OCI-LY3 (cell line): ENCODE results near the gene C1QTNF12.

Source experiments
- H2AFZ ChIP-seq: fragments of 200-600, 300-600 bp; shearing (Covaris generic); 2 replicates; pipeline ENCODE4 v1.6.0; 2014; ENCODE audit warnings: antibody characterized with exemption, low read depth, low read length
- H3K27ac ChIP-seq: fragments of 200-600, 300-600 bp; sonication (generic); 2 replicates; pipeline ENCODE4 v1.5.1; 2014; ENCODE audit warnings: mild to moderate bottlenecking, low read length, moderate library complexity, mixed read lengths
- H3K27me3 ChIP-seq: fragments of 200-600, 300-600 bp; sonication (generic); 2 replicates; pipeline ENCODE4 v1.6.1; 2014; ENCODE audit warnings: low read depth, low read length, mixed read lengths
- H3K36me3 ChIP-seq: fragments of 200-600, 300-600 bp; sonication (generic); replicated peaks from 2 replicates; pipeline ENCODE3; 2014; ENCODE audit warnings: low read depth, low read length, mixed read lengths
- H3K4me1 ChIP-seq: fragments of 300-600, 200-600 bp; sonication (generic); 2 replicates; pipeline ENCODE4 v1.6.1; 2014; ENCODE audit warnings: low read length, mixed read lengths
- H3K4me2 ChIP-seq: fragments of 200-600, 300-600 bp; sonication (generic); 2 replicates; pipeline ENCODE4 v1.6.1; 2014; ENCODE audit warnings: low read length, mixed read lengths
- H3K4me3 ChIP-seq: fragments of 300-600, 200-600 bp; sonication (generic); 2 replicates; pipeline ENCODE4 v1.5.1; 2014; ENCODE audit warnings: antibody characterized with exemption, mild to moderate bottlenecking, low read length, moderate library complexity
- H3K79me2 ChIP-seq: fragments of 300-600, 200-600 bp; shearing (Covaris generic); 2 replicates; pipeline ENCODE4 v1.6.1; 2014; ENCODE audit warnings: mild to moderate bottlenecking, low read length, mixed read lengths
- H3K9ac ChIP-seq: fragments of 300-600, 200-600 bp; shearing (Covaris generic); 2 replicates; pipeline ENCODE4 v1.6.0; 2014; ENCODE audit warnings: mild to moderate bottlenecking, low read length, moderate library complexity
- H3K9me3 ChIP-seq: fragments of 200-600, 300-600 bp; shearing (Covaris generic); 2 replicates; pipeline ENCODE4 v1.6.1; 2014; ENCODE audit warnings: low read length, mixed read lengths; ENCODE audit not compliant: insufficient read depth
- H4K20me1 ChIP-seq: fragments of 200-600, 300-600 bp; sonication (generic); 2 replicates; pipeline ENCODE4 v1.6.1; 2016; ENCODE audit warnings: low read length, mixed read lengths; ENCODE audit not compliant: insufficient read depth
- EZH2phosphoT487 ChIP-seq: fragments of 200-600 bp; shearing (Covaris generic); IDR thresholded peaks from 2 replicates; pipeline ENCODE4 v1.6.1; 2018; ENCODE audit warnings: antibody characterized with exemption, mixed run types, low read depth
- TF ChIP-seq, protein P1 (sequence below): fragments of 200-600, 300-600 bp; sonication (generic); IDR thresholded peaks from 2 replicates; pipeline ENCODE4 v1.5.1; 2014; ENCODE audit warnings: antibody characterized with exemption, low read length, low read depth

The C1QTNF12 gene

DNA sequence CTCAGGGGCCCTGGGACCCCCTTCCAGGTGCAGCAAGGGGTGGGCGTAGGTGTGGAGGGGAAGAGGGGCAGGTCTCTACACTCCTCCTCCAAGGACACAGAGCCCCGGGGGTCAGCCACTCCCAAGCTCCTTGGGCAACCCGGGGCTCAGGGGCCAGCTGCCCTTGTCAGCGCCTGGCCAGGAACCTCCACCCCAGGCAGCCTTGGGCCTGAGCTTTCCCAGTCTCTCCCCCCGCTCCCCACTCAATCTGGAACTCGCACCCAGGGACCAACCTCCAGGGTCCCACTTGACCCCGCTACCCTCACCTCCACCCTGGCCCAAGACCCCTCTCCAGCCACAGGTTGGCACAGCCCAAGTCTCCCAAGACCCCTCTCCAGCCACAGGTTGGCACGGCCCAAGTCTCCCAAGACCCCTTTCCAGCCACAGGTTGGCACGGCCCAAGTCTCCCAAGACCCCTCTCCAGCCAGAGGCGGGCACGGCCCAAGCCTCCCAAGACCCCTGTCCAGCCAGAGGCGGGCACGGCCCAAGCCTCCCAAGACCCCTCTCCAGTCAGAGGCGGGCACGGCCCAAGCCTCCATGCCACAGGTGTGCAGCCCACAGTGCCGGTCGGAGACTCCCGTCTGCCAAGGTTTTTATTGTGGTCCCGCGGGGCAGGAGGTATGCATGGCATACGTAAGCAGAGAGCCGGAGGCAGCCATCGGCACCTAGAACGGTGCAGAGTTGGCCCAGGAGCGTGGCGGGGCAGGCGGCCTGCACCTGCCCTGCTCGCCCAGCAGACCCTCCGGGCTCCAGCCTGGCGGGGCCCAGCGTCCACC, 35.6 kb downstream of the C1QTNF12 start:
- Histone ChIP-seq H3K4me1 (peaks cover 29% of the 10 kb centered on the region), H3K9ac (no peak overlapping the region), H3K27me3 (peaks cover 22% of the 10 kb centered on the region), H3K4me2 (no peak overlapping the region), H4K20me1 (no peaks in the 10 kb centered on the region), H3K4me3 (no peak overlapping the region), H3K9me3 (no peaks in the 10 kb centered on the region), H3K79me2 (no peaks in the 10 kb centered on the region), H2AFZ (no peak overlapping the region), H3K36me3 (no peaks in the 10 kb centered on the region), H3K27ac (no peak overlapping the region)
- TF ChIP-seq, protein P1, sequence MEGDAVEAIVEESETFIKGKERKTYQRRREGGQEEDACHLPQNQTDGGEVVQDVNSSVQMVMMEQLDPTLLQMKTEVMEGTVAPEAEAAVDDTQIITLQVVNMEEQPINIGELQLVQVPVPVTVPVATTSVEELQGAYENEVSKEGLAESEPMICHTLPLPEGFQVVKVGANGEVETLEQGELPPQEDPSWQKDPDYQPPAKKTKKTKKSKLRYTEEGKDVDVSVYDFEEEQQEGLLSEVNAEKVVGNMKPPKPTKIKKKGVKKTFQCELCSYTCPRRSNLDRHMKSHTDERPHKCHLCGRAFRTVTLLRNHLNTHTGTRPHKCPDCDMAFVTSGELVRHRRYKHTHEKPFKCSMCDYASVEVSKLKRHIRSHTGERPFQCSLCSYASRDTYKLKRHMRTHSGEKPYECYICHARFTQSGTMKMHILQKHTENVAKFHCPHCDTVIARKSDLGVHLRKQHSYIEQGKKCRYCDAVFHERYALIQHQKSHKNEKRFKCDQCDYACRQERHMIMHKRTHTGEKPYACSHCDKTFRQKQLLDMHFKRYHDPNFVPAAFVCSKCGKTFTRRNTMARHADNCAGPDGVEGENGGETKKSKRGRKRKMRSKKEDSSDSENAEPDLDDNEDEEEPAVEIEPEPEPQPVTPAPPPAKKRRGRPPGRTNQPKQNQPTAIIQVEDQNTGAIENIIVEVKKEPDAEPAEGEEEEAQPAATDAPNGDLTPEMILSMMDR = no peak

DNA sequence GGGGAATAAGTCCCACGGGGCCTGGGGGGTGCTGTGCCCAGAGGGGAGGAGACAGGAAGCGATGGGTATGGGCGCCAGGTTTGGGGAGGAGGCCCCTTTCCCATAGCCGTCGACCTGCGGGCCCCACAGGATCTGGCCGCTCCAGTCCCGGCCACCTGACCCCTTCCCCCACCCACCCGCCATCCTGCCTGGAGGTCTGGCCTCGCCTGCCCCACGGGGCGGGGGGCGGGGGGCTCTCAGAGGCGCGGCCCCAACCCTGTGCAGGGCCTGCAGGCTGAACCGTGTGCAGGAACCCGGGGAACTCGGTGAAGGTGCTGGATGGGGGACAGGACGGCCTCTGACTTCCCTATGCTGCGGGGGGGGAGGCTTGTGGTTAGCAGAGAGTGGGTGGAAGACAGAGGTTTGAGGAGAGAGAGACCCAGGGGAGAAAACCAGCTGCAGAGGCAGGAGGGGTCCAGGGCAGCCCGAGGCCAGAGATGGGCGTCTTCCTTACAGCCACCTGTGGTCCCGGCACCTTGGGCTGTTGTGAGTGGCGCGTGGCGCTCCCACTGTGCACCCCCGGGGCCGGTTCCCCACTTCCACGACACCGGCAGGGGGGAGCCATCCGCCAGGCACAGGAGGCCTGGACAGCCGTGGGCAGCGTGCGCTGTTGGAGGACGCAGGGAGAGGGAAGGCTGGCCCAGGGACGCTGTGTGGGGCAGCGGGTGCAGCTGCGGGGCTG, 37.6 kb downstream of the C1QTNF12 start:
- H3K9ac ChIP-seq = no peak overlapping the region
- no peak overlapping the region for H2AFZ ChIP-seq
- peaks cover 13% of the 10 kb centered on the region for H3K4me1 ChIP-seq
- H3K4me2 ChIP-seq = 0 out of 2 replicates have a peak overlapping the region, but pooled peaks have one; percentile 14
- no peak overlapping the region for H3K27ac ChIP-seq
- TF ChIP-seq EZH2phosphoT487 = no peak
- TF ChIP-seq, protein P1 = no peak
- no peak overlapping the region for H3K4me3 ChIP-seq
- peaks cover 25% of the 10 kb centered on the region for H3K27me3 ChIP-seq
- no peaks in the 10 kb centered on the region for H3K36me3 ChIP-seq
- no peaks in the 10 kb centered on the region for H4K20me1 ChIP-seq
- H3K9me3 ChIP-seq = no peaks in the 10 kb centered on the region
- no peaks in the 10 kb centered on the region for H3K79me2 ChIP-seq

DNA sequence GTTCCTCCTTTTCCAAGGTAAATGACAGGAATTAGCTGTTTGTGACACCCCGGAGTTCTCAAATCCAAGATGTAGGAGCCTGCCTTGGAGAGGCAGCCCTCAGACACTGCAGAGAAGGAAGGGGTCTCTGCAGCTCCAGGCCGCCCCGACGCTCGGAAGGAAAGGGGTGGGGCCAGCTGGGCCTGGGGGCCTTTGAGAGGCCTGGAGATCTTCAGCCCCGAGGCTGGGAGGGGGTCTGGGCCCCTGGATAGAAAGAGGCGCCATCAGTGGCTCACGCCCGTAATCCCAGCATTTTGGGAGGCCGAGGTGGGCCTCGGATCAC, 39.0 kb downstream of the C1QTNF12 start:
- Histone ChIP-seq H3K27ac (no peak overlapping the region), H4K20me1 (no peaks in the 10 kb centered on the region), H3K27me3 (peaks cover 25% of the 10 kb centered on the region), H3K79me2 (no peaks in the 10 kb centered on the region), H3K4me3 (no peak overlapping the region), H3K9me3 (no peaks in the 10 kb centered on the region), H3K36me3 (no peaks in the 10 kb centered on the region), H2AFZ (no peak overlapping the region), H3K9ac (no peak overlapping the region), H3K4me1 (peaks cover 12% of the 10 kb centered on the region), H3K4me2 (no peak overlapping the region)
- TF ChIP-seq, protein P1 = no peak
- TF ChIP-seq EZH2phosphoT487 = no peak

DNA sequence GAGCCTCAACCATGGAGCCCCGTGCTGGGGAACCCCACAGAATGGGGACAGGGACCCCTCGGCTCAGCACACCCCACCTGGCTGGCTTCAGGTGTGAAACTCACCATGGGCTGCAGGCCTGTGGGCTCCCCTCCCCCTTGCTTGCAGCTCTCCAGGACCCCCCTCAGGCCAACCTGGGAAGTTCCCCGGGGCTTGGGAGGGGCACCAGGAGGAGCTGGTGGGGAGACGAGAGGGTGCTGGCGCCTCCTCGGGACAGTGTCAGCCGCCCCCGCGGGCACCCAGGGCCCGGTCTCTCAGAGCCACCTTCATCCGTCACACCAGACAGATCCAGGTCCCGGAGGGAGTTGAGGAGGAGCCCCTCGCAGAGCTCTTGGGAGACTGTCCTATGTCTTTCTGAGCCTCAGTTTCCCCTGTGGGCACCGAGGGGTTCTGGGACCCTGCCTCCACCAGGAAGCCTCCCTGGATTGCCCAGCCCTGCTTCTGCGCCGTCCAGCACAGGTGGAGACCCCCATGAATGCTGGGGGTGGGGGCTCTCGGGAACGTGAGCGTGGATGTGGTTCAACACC, 39.5 kb downstream of the C1QTNF12 start:
- no peak overlapping the region for H3K9ac ChIP-seq
- no peak overlapping the region for H2AFZ ChIP-seq
- TF ChIP-seq, protein P1 = no peak
- no peak for TF ChIP-seq EZH2phosphoT487
- H4K20me1 ChIP-seq = no peaks in the 10 kb centered on the region
- peaks cover 25% of the 10 kb centered on the region for H3K27me3 ChIP-seq
- H3K36me3 ChIP-seq = no peaks in the 10 kb centered on the region
- H3K4me2 ChIP-seq = peak overlapping the region; percentile 92
- H3K4me3 ChIP-seq = peak overlapping the region; percentile 68
- H3K79me2 ChIP-seq = no peaks in the 10 kb centered on the region
- peaks cover 12% of the 10 kb centered on the region for H3K4me1 ChIP-seq
- H3K9me3 ChIP-seq = no peaks in the 10 kb centered on the region
- H3K27ac ChIP-seq = no peak overlapping the region
